CD4-positive, alpha-beta T cell treated with Interleukin-1 beta for 1 hour (primary cell): ENCODE measurements around the gene CFLAR.
A peak's percentile ranks its signal among the peaks of the same experiment; 100 is the strongest.
"Not testable (repeated sequence)": the region's sequence is repeated elsewhere in the genome, so short reads cannot be mapped to it uniquely, and the experiment has no call there.

ENCODE experiments used
- DNase-seq, 2 donors: peaks; one replicate each; pipeline ENCODE4 v3.0.0-alpha.2; 2020 to 2022

CFLAR gene

GRCh38 chr2:201183365-201183727 is 67.4 kb downstream of the CFLAR start:
- peak in 1 of 2 donors; percentile 26 for DNase-seq

- not testable (repeated sequence) for DNase-seq
Observed at GRCh38 chr2:201183835-201184234, 67.9 kb downstream of the CFLAR start.

GRCh38 chr2:201184248-201184647 is 68.3 kb downstream of the CFLAR start:
- not testable (repeated sequence) for DNase-seq

GRCh38 chr2:201185863-201186262 is 69.9 kb downstream of the CFLAR start:
- DNase-seq = no peak

GRCh38 chr2:201186982-201187381 is 71.0 kb downstream of the CFLAR start:
- no peak for DNase-seq

- DNase-seq = no peak
Observed at GRCh38 chr2:201188449-201188848, 72.5 kb downstream of the CFLAR start.

- peak in 1 of 2 donors; percentile 49 for DNase-seq
Observed at GRCh38 chr2:201191132-201191875, 75.3 kb downstream of the CFLAR start.

- DNase-seq = peak in 1 of 2 donors; percentile 50
Observed at GRCh38 chr2:201194097-201194496, 78.1 kb downstream of the CFLAR start.

GRCh38 chr2:201195331-201195730 is 79.4 kb downstream of the CFLAR start:
- DNase-seq = no peak

GRCh38 chr2:201196003-201196402 is 80.0 kb downstream of the CFLAR start:
- no peak for DNase-seq

GRCh38 chr2:201196803-201197202 is 80.8 kb downstream of the CFLAR start:
- DNase-seq = no peak

GRCh38 chr2:201197781-201198180 is 81.8 kb downstream of the CFLAR start:
- no peak for DNase-seq

GRCh38 chr2:201199847-201200246 is 83.9 kb downstream of the CFLAR start:
- no peak for DNase-seq

- no peak for DNase-seq
Observed at GRCh38 chr2:201200345-201200744, 84.4 kb downstream of the CFLAR start.

GRCh38 chr2:201201371-201201770 is 85.4 kb downstream of the CFLAR start:
- DNase-seq = peak in 1 of 2 donors; percentile 16

- DNase-seq = no peak
Observed at GRCh38 chr2:201203916-201204654, 88.1 kb downstream of the CFLAR start.

- DNase-seq = no peak
Observed at GRCh38 chr2:201204655-201205514, 88.9 kb downstream of the CFLAR start.

- no peak for DNase-seq
Observed at GRCh38 chr2:201205515-201205849, 89.5 kb downstream of the CFLAR start.

GRCh38 chr2:201208563-201209252 is 92.7 kb downstream of the CFLAR start:
- peak in 1 of 2 donors; percentile 63 for DNase-seq

- no peak for DNase-seq
Observed at GRCh38 chr2:201215963-201216362, 100.0 kb downstream of the CFLAR start.

GRCh38 chr2:201216918-201217317 is 101.0 kb downstream of the CFLAR start:
- DNase-seq = no peak

GRCh38 chr2:201218780-201219179 is 102.8 kb downstream of the CFLAR start:
- DNase-seq = no peak
